HEK293 (cell line): Measurements from ENCODE around the gene NLE1.

Experiments
- CTCF ChIA-PET: fragments of 350-600 bp; formaldehyde crosslinking; extraction: SDS; loops from one replicate; lab custom pipeline; 2021; ENCODE audit warnings: antibody characterized with exemption; lab: Yijun Ruan, JAX
- POLR2A ChIA-PET: fragments of 300-600 bp; formaldehyde crosslinking; extraction: SDS; loops from one replicate; lab custom pipeline; 2020; ENCODE audit warnings: antibody characterized with exemption, inconsistent platforms; lab: Yijun Ruan, JAX
- H3K27ac ChIP-seq: fragments of 200-500 bp; sonication (Bioruptor generic); 2 replicates; pipeline ENCODE4 v1.5.1; 2014; ENCODE audit warnings: low read depth, low read length, control low read depth, inconsistent platforms; ENCODE audit errors: extremely low read depth
- H3K36me3 ChIP-seq, 2 experiments: fragments of 200-500 bp in 1 of 2; sonication (Bioruptor generic) in 1 of 2; 1 replicate in 1 of 2; 2 replicates in 1 of 2; pipeline ENCODE4 v1.5.1; 2014 to 2017; ENCODE audit warnings: inconsistent platforms in 2 of 2, low read length in 2 of 2; ENCODE audit not compliant: control insufficient read depth in 2 of 2, insufficient read depth in 1 of 2
- H3K4me1 ChIP-seq: fragments of 200-500 bp; sonication (Bioruptor generic); 2 replicates; pipeline ENCODE4 v1.5.1; 2014; ENCODE audit warnings: mild to moderate bottlenecking, low read length, inconsistent platforms; ENCODE audit not compliant: control insufficient read depth, insufficient read depth
- H3K4me3 ChIP-seq: 2 replicates; pipeline ENCODE4 v1.5.1; 2011; ENCODE audit warnings: low read depth, mild to moderate bottlenecking, control low read depth, low read length, moderate library complexity
- H3K9me3 ChIP-seq: fragments of 200-500 bp; sonication (Bioruptor generic); 2 replicates; pipeline ENCODE4 v1.5.1; 2014; ENCODE audit warnings: low read depth, low read length, inconsistent platforms; ENCODE audit not compliant: control insufficient read depth, insufficient read depth
- KLF10 ChIP-seq: fragments of 450-650 bp; IDR thresholded peaks from 2 replicates; pipeline ENCODE4 v1.5.1; 2018; ENCODE audit warnings: missing biosample characterization, mild to moderate bottlenecking, missing genetic modification characterization
- MYNN ChIP-seq: fragments of 450-650 bp; formaldehyde crosslinking; IDR thresholded peaks from 2 replicates; pipeline ENCODE4 v1.5.1; 2016; ENCODE audit warnings: missing biosample characterization, missing genetic modification characterization, borderline replicate concordance
- OVOL3 ChIP-seq: fragments of 450-650 bp; formaldehyde crosslinking; IDR thresholded peaks from 2 replicates; pipeline ENCODE4 v1.5.1; 2016; ENCODE audit warnings: missing biosample characterization, missing genetic modification characterization
- ZBTB8A ChIP-seq: fragments of 450-650 bp; formaldehyde crosslinking; IDR thresholded peaks from 2 replicates; pipeline ENCODE4 v1.5.1; 2016; ENCODE audit warnings: missing biosample characterization, missing genetic modification characterization
- ZFHX2 ChIP-seq: fragments of 450-650 bp; formaldehyde crosslinking; conservative IDR thresholded peaks from 2 replicates; pipeline ENCODE4 v1.5.1; 2016; ENCODE audit warnings: missing biosample characterization, missing genetic modification characterization
- ZNF10 ChIP-seq: fragments of 450-650 bp; formaldehyde crosslinking; IDR thresholded peaks from 2 replicates; pipeline ENCODE4 v1.5.1; 2017; ENCODE audit warnings: missing biosample characterization, missing genetic modification characterization
- ZNF112 ChIP-seq: fragments of 450-650 bp; formaldehyde crosslinking; IDR thresholded peaks from 2 replicates; pipeline ENCODE4 v1.5.0; 2017; ENCODE audit warnings: missing biosample characterization, missing genetic modification characterization
- ZNF157 ChIP-seq: fragments of 450-650 bp; formaldehyde crosslinking; IDR thresholded peaks from 2 replicates; pipeline ENCODE4 v1.5.1; 2016; ENCODE audit warnings: missing biosample characterization, missing genetic modification characterization
- ZNF214 ChIP-seq: fragments of 450-650 bp; formaldehyde crosslinking; IDR thresholded peaks from 2 replicates; pipeline ENCODE4 v1.5.1; 2017; ENCODE audit warnings: missing biosample characterization, mild to moderate bottlenecking, missing genetic modification characterization, borderline replicate concordance
- ZNF274 ChIP-seq, 2 experiments: fragments of 200-500 bp in 1 of 2; fragments of 450-650 bp in 1 of 2; sonication (Bioruptor generic) in 1 of 2; formaldehyde crosslinking in 1 of 2; IDR thresholded peaks; 2 replicates each; pipeline versions ENCODE4 v1.5.1 to v1.6.1; 2014 to 2016; ENCODE audit warnings: borderline replicate concordance in 1 of 2, inconsistent platforms in 1 of 2, low read length in 1 of 2, missing biosample characterization in 1 of 2, missing genetic modification characterization in 1 of 2
- ZNF366 ChIP-seq: fragments of 450-650 bp; formaldehyde crosslinking; conservative IDR thresholded peaks from 2 replicates; pipeline ENCODE4 v1.5.1; 2016; ENCODE audit warnings: missing biosample characterization, missing genetic modification characterization
- ZNF416 ChIP-seq: fragments of 450-650 bp; formaldehyde crosslinking; IDR thresholded peaks from 2 replicates; pipeline ENCODE4 v1.5.1; 2016; ENCODE audit warnings: missing biosample characterization, missing genetic modification characterization
- ZNF560 ChIP-seq: fragments of 450-650 bp; formaldehyde crosslinking; IDR thresholded peaks from 2 replicates; pipeline ENCODE4 v1.5.1; 2017; ENCODE audit warnings: missing biosample characterization, missing genetic modification characterization, borderline replicate concordance
- ZNF596 ChIP-seq: fragments of 450-650 bp; IDR thresholded peaks from 2 replicates; pipeline ENCODE4 v1.5.0; 2018; ENCODE audit warnings: missing biosample characterization, mild to moderate bottlenecking, missing genetic modification characterization, moderate library complexity
- ZNF623 ChIP-seq: fragments of 450-650 bp; formaldehyde crosslinking; IDR thresholded peaks from 2 replicates; pipeline ENCODE4 v1.5.1; 2016; ENCODE audit warnings: missing biosample characterization, missing genetic modification characterization
- ZNF624 ChIP-seq: fragments of 450-650 bp; formaldehyde crosslinking; IDR thresholded peaks from 2 replicates; pipeline ENCODE4 v1.5.1; 2017; ENCODE audit warnings: missing biosample characterization, missing genetic modification characterization
- ZNF626 ChIP-seq: fragments of 450-650 bp; sonication (Bioruptor Pico); formaldehyde crosslinking; IDR thresholded peaks from 2 replicates; pipeline ENCODE4 v1.5.1; 2018; ENCODE audit warnings: missing biosample characterization, missing genetic modification characterization, inconsistent platforms
- ZNF837 ChIP-seq: fragments of 450-650 bp; formaldehyde crosslinking; IDR thresholded peaks from 2 replicates; pipeline ENCODE4 v1.5.1; 2016; ENCODE audit warnings: missing biosample characterization, missing genetic modification characterization
- TF ChIP-seq, protein P1 (sequence below): fragments of 450-650 bp; formaldehyde crosslinking; IDR thresholded peaks from 2 replicates; pipeline ENCODE4; 2016; ENCODE audit warnings: missing biosample characterization, missing genetic modification characterization

The NLE1 gene

DNA sequence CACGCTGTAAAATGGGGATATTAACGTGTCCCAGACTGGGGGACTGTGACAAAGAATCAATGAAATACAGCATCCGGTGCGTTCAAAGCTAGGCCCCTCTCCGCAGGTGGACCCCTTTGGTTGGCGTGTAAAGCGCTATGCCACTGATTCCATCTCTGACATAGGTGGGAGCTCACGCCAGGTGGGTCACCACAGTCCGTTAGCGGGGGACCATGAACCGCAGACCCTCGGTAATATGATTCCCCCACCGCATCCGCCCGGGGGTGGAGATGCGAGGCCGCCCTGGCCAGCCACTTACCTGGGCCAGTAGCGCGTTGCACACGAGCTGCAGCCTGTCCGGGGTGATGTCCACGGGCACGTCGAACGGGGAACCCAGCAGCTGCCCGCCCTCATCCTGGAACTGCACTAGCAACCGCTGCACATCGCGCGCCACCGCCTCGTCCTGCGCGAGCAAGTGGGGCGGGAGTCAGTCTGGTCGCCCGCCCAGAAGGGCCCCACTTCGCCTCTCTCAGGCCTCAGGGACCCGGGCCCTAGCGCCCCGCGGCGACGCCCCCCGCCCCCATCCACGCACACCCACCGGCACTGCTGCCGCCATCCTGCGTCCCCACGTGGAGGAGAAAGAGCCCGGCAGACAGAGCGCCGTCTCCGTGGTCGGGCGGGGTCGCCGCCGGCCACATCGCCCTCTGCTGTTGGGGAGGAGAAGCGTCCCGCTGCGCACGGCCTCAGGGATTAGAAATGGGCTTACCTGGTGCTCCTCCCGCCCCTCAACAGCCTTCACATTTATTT lies at the start of gene NLE1 (continued):
- TF ChIP-seq ZNF416 (tag by site-specific recombination), result no peak
- TF ChIP-seq ZNF10 (tag by site-specific recombination), result peak; percentile 41; the same call in 1 of the 2 replicates
- TF ChIP-seq MYNN (tag by site-specific recombination), result no peak

DNA sequence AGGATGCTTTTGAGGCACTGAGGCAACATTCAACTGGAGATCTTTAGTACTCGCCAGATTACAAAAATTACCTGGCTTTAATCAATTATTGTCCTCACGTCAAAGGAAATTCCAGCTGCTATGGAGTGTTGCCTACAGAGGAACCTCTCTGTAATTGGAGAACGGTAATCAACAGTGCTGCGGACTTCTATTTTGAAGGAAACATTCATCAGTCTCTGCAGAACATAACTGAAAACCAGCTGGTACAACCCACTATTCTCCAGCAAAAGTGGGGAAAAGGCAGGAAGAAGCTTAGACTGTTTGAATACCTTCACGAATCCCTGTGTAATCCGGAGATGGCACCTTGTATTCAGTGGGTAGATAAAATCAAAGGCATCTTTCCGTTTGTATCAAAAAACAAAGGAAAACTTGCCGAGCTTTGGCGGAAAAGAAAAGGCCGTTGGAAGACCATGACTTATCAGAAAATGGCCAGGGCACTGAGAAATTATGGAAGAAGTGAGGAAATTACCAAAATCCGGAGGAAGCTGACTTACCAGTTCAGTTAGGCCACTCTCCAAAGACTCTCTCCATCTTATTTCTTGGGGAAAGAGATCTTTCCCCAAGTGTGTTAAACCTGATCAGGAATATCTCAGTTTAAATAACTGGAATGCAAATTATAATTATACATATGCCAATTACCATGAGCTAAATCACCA lies 49.0 kb upstream of the NLE1 start:
- ChIA-PET CTCF (interaction anchor here (0.7 to 1.3 kb wide), 2 partner anchors 183 to 347 kb away, joined by 3 read pairs; no protein-coding TSS in a partner anchor), POLR2A (no interaction called here)
- Histone ChIP-seq H3K36me3 (no peaks in the 10 kb centered on the region), H3K9me3 (no peaks in the 10 kb centered on the region), H3K4me1 (no peaks in the 10 kb centered on the region), H3K4me3 (no peak overlapping the region), H3K27ac (no peak overlapping the region)
- TF ChIP-seq ZNF624 (tag by site-specific recombination), result no peak
- no peak for TF ChIP-seq ZNF626 (tag by site-specific recombination)

DNA sequence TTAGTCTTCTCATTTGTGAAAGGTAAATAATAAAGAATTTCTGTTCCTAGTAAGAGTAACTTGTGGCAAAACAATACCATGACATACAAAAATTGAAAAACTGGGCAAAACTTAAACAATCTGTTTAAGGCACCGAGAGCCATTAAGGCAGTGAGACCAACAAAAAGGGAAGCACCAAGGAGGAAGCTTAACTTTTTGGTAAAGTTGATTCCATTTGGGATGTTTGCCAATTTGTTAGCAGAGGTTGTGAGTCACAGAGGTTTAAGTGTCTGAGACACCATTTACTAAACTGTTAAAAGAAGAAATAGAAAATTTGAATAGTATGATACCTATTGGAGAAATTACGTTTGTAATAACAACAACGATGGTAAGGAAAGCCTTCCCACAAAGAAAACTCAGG lies 47.2 kb upstream of the NLE1 start:
- H3K27ac ChIP-seq, result no peak overlapping the region
- no peak for TF ChIP-seq OVOL3 (tag by site-specific recombination)
- no peak for TF ChIP-seq ZNF366
- no peak for TF ChIP-seq KLF10
- no peak for TF ChIP-seq ZNF157 (tag by site-specific recombination)
- no peak for TF ChIP-seq ZNF837
- no peak for TF ChIP-seq ZNF623
- no peak for TF ChIP-seq ZNF596 (tag by site-specific recombination)
- no peak for TF ChIP-seq ZNF560 (tag by site-specific recombination)
- TF ChIP-seq ZBTB8A (tag by site-specific recombination), result no peak
- no peak for TF ChIP-seq ZNF274 (IDR thresholded peaks at IDR 0.05; ENCODE audit: low read length)
- no peak for TF ChIP-seq ZNF274 (tag by site-specific recombination; IDR thresholded peaks at IDR 0.05; ENCODE audit: borderline replicate concordance)
- TF ChIP-seq, protein P1, sequence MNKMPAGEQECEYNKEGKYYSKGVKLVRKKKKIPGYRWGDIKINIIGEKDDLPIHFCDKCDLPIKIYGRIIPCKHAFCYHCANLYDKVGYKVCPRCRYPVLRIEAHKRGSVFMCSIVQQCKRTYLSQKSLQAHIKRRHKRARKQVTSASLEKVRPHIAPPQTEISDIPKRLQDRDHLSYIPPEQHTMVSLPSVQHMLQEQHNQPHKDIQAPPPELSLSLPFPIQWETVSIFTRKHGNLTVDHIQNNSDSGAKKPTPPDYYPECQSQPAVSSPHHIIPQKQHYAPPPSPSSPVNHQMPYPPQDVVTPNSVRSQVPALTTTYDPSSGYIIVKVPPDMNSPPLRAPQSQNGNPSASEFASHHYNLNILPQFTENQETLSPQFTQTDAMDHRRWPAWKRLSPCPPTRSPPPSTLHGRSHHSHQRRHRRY, result no peak
- TF ChIP-seq, all 188 proteins: peak for 0
- Histone ChIP-seq H3K9me3 (no peaks in the 10 kb centered on the region), H3K4me1 (no peaks in the 10 kb centered on the region), H3K4me3 (no peak overlapping the region), H3K36me3 (no peaks in the 10 kb centered on the region)
- POLR2A ChIA-PET, result no interaction called here
- CTCF ChIA-PET, result interaction anchor here (0.5 to 0.6 kb wide), 2 partner anchors 124 to 929 kb away, joined by 3 to 4 read pairs; no protein-coding TSS in a partner anchor

- CTCF ChIA-PET, result interaction anchor here (0.6 to 1.1 kb wide), 4 partner anchors 17 to 559 kb away, joined by 3 to 4 read pairs (median 4); no protein-coding TSS in a partner anchor
- Histone ChIP-seq H3K4me1 (no peaks in the 10 kb centered on the region), H3K36me3 (no peaks in the 10 kb centered on the region)
- peak; percentile 53; the same call in 1 of the 2 replicates for TF ChIP-seq ZFHX2
- TF ChIP-seq ZNF112 (tag by site-specific recombination), result no peak
- no peak for TF ChIP-seq ZNF214
- TF ChIP-seq, all 188 proteins: peak for 1
- POLR2A ChIA-PET, result interaction anchor here (0.7 kb wide), 1 partner anchor 912 kb away, joined by 7 read pairs; no protein-coding TSS in a partner anchor
- Histone ChIP-seq H3K27ac (no peak overlapping the region), H3K4me3 (no peak overlapping the region), H3K9me3 (no peaks in the 10 kb centered on the region)
Observed at GRCh38 chr17:35188111-35188510, 46.0 kb upstream of the NLE1 start.
